SK-N-SH (cell line): ENCODE data around the gene LAMTOR2. TPM values are rescaled to one million over a fixed set of nuclear protein-coding genes. Genes with fewer than 3 reads are reported as not detected.

Experiments
- CTCF ChIA-PET: fragments of 300-600, 350-600 bp; formaldehyde crosslinking; extraction: SDS; loops from one replicate; lab custom pipeline; 2021; lab: Yijun Ruan, JAX
- POLR2A ChIA-PET: fragments of 350-600 bp; sonication (Branson Sonifier 250); formaldehyde crosslinking; extraction: SDS; loops from one replicate; lab custom pipeline; 2020; ENCODE audit warnings: antibody characterized with exemption, inconsistent platforms; lab: Yijun Ruan, JAX
- DNase-seq: peaks from one replicate; pipeline ENCODE4 v3.0.0; 2012
- H2AFZ ChIP-seq: fragments of 200-600 bp; sonication (generic); 2 replicates; pipeline ENCODE4 v1.8.1; 2016; ENCODE audit warnings: antibody characterized with exemption, mild to moderate bottlenecking, low read depth
- H3F3A ChIP-seq: fragments of 200-600 bp; sonication (generic); replicated peaks from 2 replicates; pipeline ENCODE3; 2016; ENCODE audit warnings: antibody characterized with exemption, mild to moderate bottlenecking; ENCODE audit not compliant: insufficient read depth
- H3K27ac ChIP-seq, 2 experiments: fragments of 200-500 bp in 1 of 2; fragments of 200-600 bp in 1 of 2; sonication (Bioruptor generic) in 1 of 2; sonication (generic), shearing (Covaris generic) in 1 of 2; 2 replicates each; pipeline versions ENCODE4 v1.5.1 to v1.6.1; 2014 to 2016; ENCODE audit warnings: low read depth in 2 of 2, inconsistent platforms in 1 of 2, low read length in 1 of 2, mild to moderate bottlenecking in 1 of 2, mixed read lengths in 1 of 2
- H3K27me3 ChIP-seq: fragments of 200-600 bp; sonication (generic), shearing (Covaris generic); 2 replicates; pipeline ENCODE4 v1.6.1; 2016; ENCODE audit warnings: mixed run types; ENCODE audit not compliant: insufficient read depth
- H3K36me3 ChIP-seq, 2 experiments: fragments of 200-500 bp in 1 of 2; fragments of 200-600 bp in 1 of 2; sonication (Bioruptor generic) in 1 of 2; sonication (generic) in 1 of 2; replicated peaks in 1 of 2; 2 replicates each; pipeline versions ENCODE3 to v1.5.1; 2014 to 2016; ENCODE audit warnings: low read length in 1 of 2, mild to moderate bottlenecking in 1 of 2; ENCODE audit not compliant: insufficient read depth in 2 of 2, control insufficient read depth in 1 of 2
- H3K4me1 ChIP-seq, 2 experiments: fragments of 200-500 bp in 1 of 2; fragments of 200-600 bp in 1 of 2; sonication (Bioruptor generic) in 1 of 2; sonication (generic), shearing (Covaris generic) in 1 of 2; 2 replicates each; pipeline versions ENCODE4 v1.5.1 to v1.6.1; 2014 to 2016; ENCODE audit warnings: low read depth in 1 of 2, low read length in 1 of 2, mixed run types in 1 of 2; ENCODE audit not compliant: insufficient read depth in 2 of 2, control insufficient read depth in 1 of 2
- H3K4me2 ChIP-seq: fragments of 200-600 bp; sonication (generic), shearing (Covaris generic); 2 replicates; pipeline ENCODE4 v1.6.1; 2017; ENCODE audit warnings: mixed run types
- H3K4me3 ChIP-seq, 2 experiments: fragments of 200-500 bp in 1 of 2; fragments of 200-600 bp in 1 of 2; sonication (Bioruptor generic) in 1 of 2; sonication (generic), shearing (Covaris generic) in 1 of 2; 2 replicates each; pipeline versions ENCODE4 v1.5.1 to v1.8.1; 2014 to 2016; ENCODE audit warnings: low read depth in 2 of 2, inconsistent platforms in 1 of 2, low read length in 1 of 2, mild to moderate bottlenecking in 1 of 2, mixed read lengths in 1 of 2, moderate library complexity in 1 of 2
- H3K79me2 ChIP-seq: fragments of 200-600 bp; sonication (generic); 2 replicates; pipeline ENCODE4 v1.8.1; 2017; ENCODE audit warnings: mild to moderate bottlenecking; ENCODE audit not compliant: insufficient read depth
- H3K9ac ChIP-seq: fragments of 200-600 bp; sonication (generic); 2 replicates; pipeline ENCODE4 v1.6.1; 2017; ENCODE audit warnings: mixed run types
- H3K9me2 ChIP-seq: fragments of 200-600 bp; sonication (generic); 2 replicates; pipeline ENCODE4 v1.6.1; 2017; ENCODE audit warnings: mixed run types
- H3K9me3 ChIP-seq: fragments of 200-600 bp; sonication (generic); 2 replicates; pipeline ENCODE4 v1.6.1; 2017; ENCODE audit warnings: mixed run types, mild to moderate bottlenecking, moderate library complexity
- H4K20me1 ChIP-seq: fragments of 200-600 bp; sonication (generic); 2 replicates; pipeline ENCODE4 v1.6.1; 2017; ENCODE audit warnings: mild to moderate bottlenecking, mixed run types; ENCODE audit not compliant: insufficient read depth
- CTCF ChIP-seq: fragments of 200-600 bp; sonication (generic); IDR thresholded peaks from 2 replicates; pipeline ENCODE4 v1.6.1; 2017; ENCODE audit warnings: antibody characterized with exemption, mild to moderate bottlenecking, moderate library complexity
- ELF1 ChIP-seq: IDR thresholded peaks from 2 replicates; pipeline ENCODE4 v1.4.0; 2012
- EP300 ChIP-seq, 2 experiments: IDR thresholded peaks; 2 replicates each; pipeline versions ENCODE4 v1.4.0 to v1.6.1; 2012; ENCODE audit warnings: borderline replicate concordance in 1 of 2, low read depth in 1 of 2, low read length in 1 of 2
- EZH2phosphoT487 ChIP-seq: fragments of 200-600 bp; sonication (generic); IDR thresholded peaks from 2 replicates; pipeline ENCODE4 v1.6.1; 2017; ENCODE audit warnings: low read depth, mixed run types, mild to moderate bottlenecking, antibody characterized with exemption, moderate library complexity, borderline replicate concordance
- FOXJ3 ChIP-seq: sonication (generic); formaldehyde crosslinking; IDR thresholded peaks from 2 replicates; pipeline ENCODE4 v1.5.1; 2020; ENCODE audit warnings: mild to moderate bottlenecking, missing genetic modification reagents
- GATA2 ChIP-seq: sonication (generic); formaldehyde crosslinking; IDR thresholded peaks from 2 replicates; pipeline ENCODE4 v1.5.0; 2020; ENCODE audit warnings: mild to moderate bottlenecking, missing genetic modification reagents
- IRF3 ChIP-seq: fragments of 150-350 bp; IDR thresholded peaks from 2 replicates; pipeline ENCODE4 v1.6.1; 2016; ENCODE audit warnings: mild to moderate bottlenecking, low read depth, low read length
- JUND ChIP-seq: IDR thresholded peaks from 2 replicates; pipeline ENCODE4 v1.4.0; 2012
- MAX ChIP-seq: IDR thresholded peaks from 2 replicates; pipeline ENCODE4 v1.4.0; 2012; ENCODE audit warnings: low read depth
- MEF2A ChIP-seq: IDR thresholded peaks from 2 replicates; pipeline ENCODE4 v1.4.0; 2012; ENCODE audit warnings: low read depth, borderline replicate concordance
- NFIC ChIP-seq: IDR thresholded peaks from 2 replicates; pipeline ENCODE4 v1.4.0; 2012; ENCODE audit warnings: borderline replicate concordance
- PBX3 ChIP-seq: IDR thresholded peaks from 2 replicates; pipeline ENCODE4; 2012
- RAD21 ChIP-seq: IDR thresholded peaks from 2 replicates; pipeline ENCODE4 v1.6.1; 2012; ENCODE audit warnings: mild to moderate bottlenecking, low read length
- RCOR1 ChIP-seq: fragments of 150-350 bp; IDR thresholded peaks from 2 replicates; pipeline ENCODE4 v1.6.1; 2017; ENCODE audit warnings: antibody characterized with exemption, low read length
- RXRA ChIP-seq: IDR thresholded peaks from 2 replicates; pipeline ENCODE4 v1.4.0; 2012; ENCODE audit warnings: low read depth, mild to moderate bottlenecking, borderline replicate concordance
- SIN3A ChIP-seq: IDR thresholded peaks from 2 replicates; pipeline ENCODE4 v1.6.1; 2012; ENCODE audit warnings: low read depth, mild to moderate bottlenecking, low read length, moderate library complexity, borderline replicate concordance
- SMC3 ChIP-seq: IDR thresholded peaks from 2 replicates; pipeline ENCODE4 v1.6.1; 2012; ENCODE audit warnings: low read depth, low read length, improper control_type of control experiment
- USF2 ChIP-seq: fragments of 150-350 bp; IDR thresholded peaks from 2 replicates; pipeline ENCODE4 v1.6.1; 2017; ENCODE audit warnings: antibody characterized with exemption, low read length, low read depth, borderline replicate concordance
- YY1 ChIP-seq: IDR thresholded peaks from 2 replicates; pipeline ENCODE4 v1.4.0; 2012; ENCODE audit warnings: low read depth, mild to moderate bottlenecking
- WGBS: methylation state at CpG from one replicate; pipeline ENCODE4 v1.1.6; 2017; ENCODE audit warnings: low lambda C conversion rate; 5-methylcytosine and 5-hydroxymethylcytosine counted together
- polyA plus RNA-seq, 3 experiments: library from polyadenylated mRNA; depleted of rRNA; stranded (reverse); fragments of >200 nt; gene quantifications; 2 replicates each; pipeline ENCODE4 v1.2.3, GENCODE V29; 2012

Gene LAMTOR2
- polyA plus RNA-seq, 1 of the 3 experiments (the other 2 are of a cell fraction) = 230 TPM

- TF ChIP-seq NFIC (no peak), YY1 (no peak), FOXJ3 (CRISPR knock-in tag) (no peak), EP300 (IDR thresholded peaks at IDR 0.05; ENCODE audit: borderline replicate concordance in 1 of 2, low read depth in 1 of 2, low read length in 1 of 2) (no peak), GATA2 (CRISPR knock-in tag) (no peak), CTCF (no peak)
- H3F3A ChIP-seq = peaks cover 26% of the 10 kb centered on the region
- 68% methylated on average over 2 of the region's 2 CpGs for WGBS
- H3K4me2 ChIP-seq = no peak overlapping the region
- peaks cover 6% of the 10 kb centered on the region; the same call in 1 of the 2 replicates for H4K20me1 ChIP-seq
- no peaks in the 10 kb centered on the region for H3K9me3 ChIP-seq
- ChIA-PET CTCF (interaction anchor here (0.8 to 29.6 kb wide), 9 partner anchors 8 to 168 kb away, joined by 3 to 1559 read pairs (median 6); partner anchors contain the start of gene LMNA), POLR2A (interaction anchor here (0.6 kb wide), 1 partner anchor 133 kb away, joined by 3 read pairs; no protein-coding TSS in a partner anchor)
- peaks cover 0 to 6% of the 10 kb centered on the region in 2 experiments for H3K36me3 ChIP-seq
- no peak overlapping the region for H3K4me3 ChIP-seq
- no peak for DNase-seq
- peaks cover 0 to 7% of the 10 kb centered on the region in 2 experiments; a peak in 3 of 4 replicates for H3K4me1 ChIP-seq
- H3K27ac ChIP-seq = no peak overlapping the region
- H3K79me2 ChIP-seq = peaks cover 48% of the 10 kb centered on the region
- H3K9me2 ChIP-seq = no peaks in the 10 kb centered on the region
- H3K27me3 ChIP-seq = no peaks in the 10 kb centered on the region
- no peak overlapping the region for H2AFZ ChIP-seq
- H3K9ac ChIP-seq = no peak overlapping the region
Measured at GRCh38 chr1:156091610-156092009, 37.0 kb downstream of the LAMTOR2 start.

- H3K4me3 ChIP-seq = no peak overlapping the region
- no peaks in the 10 kb centered on the region for H4K20me1 ChIP-seq
- peaks cover 0 to 3% of the 10 kb centered on the region in 2 experiments for H3K36me3 ChIP-seq
- no peak overlapping the region for H3K9ac ChIP-seq
- TF ChIP-seq GATA2 (CRISPR knock-in tag) = no peak
- TF ChIP-seq USF2 = no peak
- no peak for TF ChIP-seq MEF2A
- no peak for TF ChIP-seq SIN3A
- TF ChIP-seq EZH2phosphoT487 = no peak
- TF ChIP-seq PBX3 = no peak
- no peak for TF ChIP-seq NFIC
- no peak for TF ChIP-seq RAD21
- TF ChIP-seq MAX = no peak
- TF ChIP-seq RCOR1 = no peak
- TF ChIP-seq RXRA = no peak
- TF ChIP-seq YY1 = no peak
- no peak for TF ChIP-seq SMC3
- TF ChIP-seq ELF1 = no peak
- TF ChIP-seq JUND = no peak
- no peak for TF ChIP-seq IRF3
- 89% methylated on average over 3 of the region's 3 CpGs for WGBS
- H3F3A ChIP-seq = peaks cover 17% of the 10 kb centered on the region
- H3K4me1 ChIP-seq = peaks cover 13 to 18% of the 10 kb centered on the region in 2 experiments; a peak in 3 of 4 replicates
- H3K27me3 ChIP-seq = no peaks in the 10 kb centered on the region
- H2AFZ ChIP-seq = no peak overlapping the region
- H3K4me2 ChIP-seq = peak overlapping the region; percentile 64; the same call in 1 of the 2 replicates
- no peak for DNase-seq
- H3K9me2 ChIP-seq = no peaks in the 10 kb centered on the region
- ChIA-PET CTCF (interaction anchor here (0.7 to 29.6 kb wide), 21 partner anchors 8 to 434 kb away, joined by 3 to 1559 read pairs (median 4); partner anchors contain the start of genes BGLAP, GLMP, LMNA and PMF1), POLR2A (interaction anchor here (1.4 kb wide), 1 partner anchor 34 kb away, joined by 4 read pairs; no protein-coding TSS in a partner anchor)
- peak overlapping the region in 1 of 2 experiments; percentile 85; a peak in 2 of 4 replicates for H3K27ac ChIP-seq
- no peaks in the 10 kb centered on the region for H3K9me3 ChIP-seq
- H3K79me2 ChIP-seq = peaks cover 46% of the 10 kb centered on the region; the same call in 1 of the 2 replicates
Measured at GRCh38 chr1:156095906-156096508, 41.4 kb downstream of the LAMTOR2 start.
